ENCODE measurements around the gene IL24.
A peak's percentile ranks its signal among the peaks of the same experiment; 100 is the strongest.

Gene IL24

GRCh38 chr1:206929524-206929923, 32.3 kb downstream of the IL24 start:
- no peak for DNase-seq

DNA sequence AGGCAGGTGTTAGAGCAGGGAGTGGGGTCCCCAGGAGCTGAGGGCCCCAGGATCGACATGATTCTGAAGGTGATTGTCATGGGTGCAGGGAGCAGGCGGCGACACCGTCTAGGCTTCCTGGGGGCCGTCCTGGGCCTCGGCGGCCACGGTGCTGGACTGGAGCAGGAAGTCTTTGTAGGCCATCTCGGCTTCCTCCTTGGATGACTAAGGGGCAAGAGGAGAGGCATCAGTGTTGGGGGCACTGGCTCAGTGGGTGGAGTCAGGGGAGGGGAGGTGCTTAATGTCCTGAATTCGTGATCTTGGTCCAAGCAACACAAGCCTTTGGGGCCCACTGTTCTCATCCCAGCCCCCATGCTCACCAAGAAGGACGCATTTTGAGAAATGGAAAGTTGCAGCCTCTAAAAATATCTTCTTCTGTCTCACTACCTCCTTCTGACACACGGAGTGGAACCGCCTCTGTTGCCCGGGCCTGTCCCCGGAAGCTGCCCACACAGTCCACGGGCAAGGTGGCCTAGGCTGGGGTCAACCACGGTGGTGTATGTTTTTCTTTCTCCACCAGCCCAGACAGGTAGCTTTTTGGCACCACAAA, 33.1 kb downstream of the IL24 start:
- no peak for DNase-seq

DNA sequence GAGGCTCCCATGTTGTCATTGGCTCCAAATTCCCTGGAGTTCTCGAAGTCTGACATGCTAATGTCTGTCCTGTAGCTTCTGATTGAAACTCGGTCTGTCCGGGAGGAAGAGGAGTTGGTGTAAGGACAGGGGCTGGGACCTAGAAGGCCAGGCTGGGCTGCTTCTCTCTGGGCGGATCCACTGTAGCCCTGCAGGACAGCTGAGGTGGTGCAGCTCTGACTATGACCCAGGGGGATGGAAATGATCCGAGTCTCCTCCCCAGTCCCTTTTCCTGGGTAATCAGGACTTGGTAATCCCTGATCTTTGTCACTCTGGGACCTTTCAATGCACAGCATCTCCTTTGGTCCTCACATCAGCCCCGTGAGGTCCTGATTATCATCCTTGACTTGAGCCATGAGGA, 34.5 kb downstream of the IL24 start:
- no peak for DNase-seq

DNA sequence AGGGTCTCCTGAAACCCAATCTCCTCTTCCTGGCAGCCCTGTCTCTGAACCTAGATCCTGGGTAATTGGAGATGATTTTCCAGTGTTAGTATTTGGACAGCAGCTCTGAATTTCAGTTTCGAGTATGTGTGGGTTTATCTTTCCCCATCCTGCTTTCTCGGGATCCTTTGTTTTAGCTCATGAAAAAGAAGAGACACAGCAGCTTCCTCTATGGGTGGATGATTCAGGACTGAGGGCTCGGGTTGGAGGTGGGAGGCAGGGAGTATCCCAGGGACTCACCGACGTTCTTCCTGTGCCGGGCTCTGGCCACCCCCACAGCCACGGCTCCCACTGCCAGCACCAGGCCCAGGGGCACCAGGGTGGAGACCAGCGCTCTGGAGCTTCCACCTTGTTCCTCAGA, 34.9 kb downstream of the IL24 start:
- DNase-seq, result no peak

- DNase-seq, result peak; percentile 12 to 26
Measured at GRCh38 chr1:206933333-206933945, 36.2 kb downstream of the IL24 start.

- peak; percentile 3 to 28 for DNase-seq
Measured at GRCh38 chr1:206935491-206936067, 38.3 kb downstream of the IL24 start.

- DNase-seq, result no peak
Measured at GRCh38 chr1:206937425-206937824, 40.2 kb downstream of the IL24 start.

GRCh38 chr1:206939131-206939530, 41.9 kb downstream of the IL24 start:
- no peak for DNase-seq

- no peak for DNase-seq
Measured at GRCh38 chr1:206939841-206940587, 42.8 kb downstream of the IL24 start.

DNA sequence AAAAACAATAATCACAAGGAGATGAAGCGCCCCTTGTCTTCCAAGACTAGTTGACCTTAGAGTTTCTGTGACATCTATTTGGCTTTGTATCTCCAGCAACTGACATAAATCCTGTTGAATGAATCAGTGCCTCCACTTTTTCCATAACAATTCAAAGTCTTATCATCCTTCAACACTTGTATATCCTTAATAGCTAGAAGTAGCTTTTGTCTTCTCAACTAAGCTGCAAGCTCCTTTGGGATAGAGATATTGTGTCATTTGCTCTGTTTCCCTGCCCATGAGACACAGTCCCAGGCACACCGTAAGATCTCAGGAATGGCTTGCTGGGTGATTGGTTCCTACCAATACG, 43.3 kb downstream of the IL24 start:
- DNase-seq, result no peak

DNA sequence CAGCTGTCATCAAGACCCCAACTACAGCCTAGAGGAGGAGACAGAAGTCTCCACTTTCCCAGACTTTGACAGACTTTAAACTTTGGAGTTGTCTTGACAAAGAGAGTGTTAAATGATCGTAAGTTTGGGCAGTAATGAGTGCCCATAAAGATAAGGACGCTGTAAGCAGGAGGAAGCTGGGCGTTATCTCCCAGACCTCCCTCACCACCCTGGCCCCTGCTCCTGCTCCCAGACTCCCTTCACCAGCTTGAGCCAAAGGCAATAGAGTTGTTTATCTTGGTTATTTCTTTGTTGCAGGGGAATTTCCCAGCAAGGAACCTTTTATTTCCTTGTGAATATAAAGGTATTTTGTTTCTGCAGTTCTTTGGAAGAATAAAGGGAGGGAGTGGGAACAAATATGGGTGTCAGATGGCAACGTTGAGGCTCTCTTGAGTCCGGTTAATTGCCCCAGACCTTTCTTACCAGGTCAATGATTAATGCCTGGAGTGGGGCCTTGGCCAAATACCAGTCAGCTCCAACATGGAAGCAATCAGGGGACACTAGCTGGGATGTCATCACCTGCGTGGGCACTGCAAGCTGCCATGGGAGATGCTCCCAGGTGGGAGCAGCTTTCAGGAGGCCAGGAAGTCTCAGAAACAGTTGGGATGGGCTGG, 44.6 kb downstream of the IL24 start:
- DNase-seq, result no peak

DNA sequence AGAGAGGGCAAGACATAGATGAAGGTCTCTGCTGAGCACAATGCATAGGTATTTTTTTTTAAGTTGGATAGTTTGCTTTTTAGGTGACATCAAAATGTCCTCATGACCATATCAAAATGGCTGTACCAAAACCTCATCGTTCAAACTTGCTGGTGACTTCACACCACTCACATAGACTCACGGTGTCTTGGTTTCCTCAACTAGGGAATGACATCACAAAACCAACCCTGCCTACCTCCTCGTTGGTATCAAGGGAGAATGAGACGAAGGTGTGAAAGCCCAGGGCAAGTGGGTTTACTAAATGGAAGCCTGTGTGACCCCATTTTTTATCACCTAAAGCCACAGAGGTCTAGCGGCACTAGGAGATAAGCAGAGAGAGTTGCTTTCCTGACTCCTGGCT, 47.5 kb downstream of the IL24 start:
- DNase-seq, result no peak

GRCh38 chr1:206945779-206946178, 48.5 kb downstream of the IL24 start:
- DNase-seq, result no peak

DNA sequence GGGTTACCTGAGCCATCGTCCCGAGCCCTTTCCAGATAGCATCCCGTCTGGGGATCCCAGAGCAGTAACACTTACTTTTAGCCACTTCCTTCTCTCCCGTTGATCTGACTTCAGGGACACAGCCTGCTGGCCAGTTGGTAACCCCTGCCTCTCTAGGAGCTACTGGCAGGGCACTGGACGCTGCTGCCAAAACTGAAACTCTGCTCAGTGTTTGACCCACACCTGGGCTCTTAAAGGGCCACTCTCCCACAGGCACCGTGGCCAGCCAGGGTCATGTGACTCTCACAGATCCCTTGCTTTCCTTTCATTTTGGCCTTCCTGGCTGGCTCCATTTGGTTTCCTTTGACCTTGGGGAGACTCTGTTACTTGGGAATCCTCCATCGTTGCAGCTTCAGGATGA, 49.0 kb downstream of the IL24 start, which contains the start of gene PIGR:
Gene PIGR, minus strand, starts transcription at position 206 of the 400 bp plus-strand sequence. CDS start 5,935 bp downstream, outside the sequence.
- no peak for DNase-seq

GRCh38 chr1:206947255-206947654, 50.0 kb downstream of the IL24 start:
- no peak for DNase-seq

DNA sequence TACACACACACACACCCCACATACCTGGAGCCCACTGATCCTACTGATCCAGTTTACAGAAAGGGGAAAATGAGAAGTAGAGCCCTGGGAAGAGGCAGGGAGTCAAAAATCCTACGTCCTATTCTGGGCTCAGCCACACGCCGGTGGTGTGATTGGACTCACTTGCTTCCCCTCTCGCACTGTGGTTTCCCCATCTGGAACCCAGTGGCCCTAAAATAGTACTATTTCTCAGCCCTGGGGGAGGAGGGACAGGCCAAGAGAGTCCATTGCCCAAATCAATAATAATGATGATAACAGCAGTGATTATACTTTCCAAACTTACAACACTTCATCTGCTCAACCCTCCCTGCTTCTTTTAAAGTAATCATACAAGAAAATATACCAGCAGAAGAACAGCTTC, 52.0 kb downstream of the IL24 start:
- DNase-seq, result peak in 1 of 2 experiments; percentile 3

DNA sequence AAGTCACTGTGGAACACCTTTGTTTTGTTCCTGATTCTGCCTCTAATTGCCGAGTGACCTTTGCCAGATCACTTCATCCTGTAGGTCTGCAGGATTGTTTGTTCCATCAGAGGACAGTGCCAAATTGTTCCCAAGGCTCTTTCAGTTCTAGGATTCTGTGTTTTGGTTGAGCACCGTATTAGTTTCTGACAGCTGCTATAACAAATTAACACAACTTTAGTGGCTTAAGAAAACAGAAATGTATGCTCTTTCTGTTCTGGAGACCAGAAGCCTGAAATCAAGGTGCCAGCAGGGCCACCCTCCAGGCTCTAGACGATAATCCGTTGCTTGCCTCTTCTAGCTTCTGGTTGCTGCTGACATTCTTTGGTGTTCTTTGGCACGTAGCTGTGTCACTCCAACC, 52.4 kb downstream of the IL24 start:
- DNase-seq, result no peak

- no peak for DNase-seq
Measured at GRCh38 chr1:206951318-206952100, 54.3 kb downstream of the IL24 start.

DNA sequence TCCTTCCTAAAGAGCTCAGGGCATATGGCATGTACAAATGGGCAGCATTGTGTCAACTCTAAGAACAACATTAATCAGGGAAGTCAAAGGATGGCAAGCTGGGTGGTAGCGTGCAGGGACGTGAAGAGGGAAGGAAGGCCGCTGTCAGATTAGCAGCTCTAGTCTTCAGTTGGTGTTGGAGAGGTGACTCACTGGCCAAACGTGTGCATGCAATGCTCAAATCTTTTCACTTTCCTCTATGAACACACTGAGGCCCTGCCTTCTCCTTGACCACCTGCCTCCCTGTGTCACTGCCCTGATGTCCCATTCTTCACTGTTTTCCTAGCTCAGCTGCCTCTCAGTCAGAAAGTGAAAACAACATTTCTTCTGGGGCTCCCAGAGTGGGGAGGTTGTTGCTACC, 54.9 kb downstream of the IL24 start:
- DNase-seq, result peak in 1 of 2 experiments; percentile 5

DNA sequence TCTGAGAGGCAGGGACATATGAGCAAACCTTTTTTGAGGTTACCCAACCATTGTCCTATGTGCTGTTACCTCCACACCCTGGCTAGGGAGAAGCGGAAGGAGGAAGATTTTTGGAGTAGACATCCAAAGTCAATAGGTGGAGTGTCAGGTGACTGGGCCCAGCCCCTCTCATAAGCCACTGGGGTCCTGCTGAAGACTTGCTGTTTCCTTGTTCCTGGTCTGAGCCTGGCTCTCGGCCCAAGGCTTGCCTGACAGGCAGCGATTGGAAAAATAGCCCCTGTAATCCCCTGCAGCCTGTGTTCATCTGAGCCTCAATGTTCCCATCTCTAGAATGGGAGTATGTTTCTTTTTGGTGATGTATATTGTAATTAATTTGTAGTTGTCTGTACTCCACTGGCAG, 55.9 kb downstream of the IL24 start:
- DNase-seq, result no peak

GRCh38 chr1:206953626-206954025, 56.4 kb downstream of the IL24 start:
- DNase-seq, result no peak
